Vagina (tissue), 2 donors: ENCODE results near the gene MGAT3.

ENCODE experiments used
- CTCF ChIP-seq, 3 experiments: fragments of 450-650 bp in 2 of 3; fragments of 200-600 bp in 1 of 3; sonication (generic) in 1 of 3; IDR thresholded peaks; one replicate each; pipeline ENCODE4 v1.5.1; 2017 to 2019; ENCODE audit warnings: antibody characterized with exemption in 3 of 3, mild to moderate bottlenecking in 2 of 3, moderate library complexity in 2 of 3
- POLR2A ChIP-seq, 2 donors: fragments of 450-650 bp; IDR thresholded peaks; one replicate each; pipeline ENCODE4 v1.6.1; 2017; ENCODE audit warnings: antibody characterized with exemption in 2 of 2, mild to moderate bottlenecking in 2 of 2, moderate library complexity in 2 of 2

- no peak for TF ChIP-seq POLR2A (IDR thresholded peaks at IDR 0.05)
- TF ChIP-seq CTCF (IDR thresholded peaks at IDR 0.05): no peak
These were observed 6.4 kb upstream of the MGAT3 start for GRCh38 chr22:39450258-39450955.
